Stimulated activated CD4-positive, alpha-beta T cell treated with anti-CD3 and anti-CD28 coated beads, Interleukin-4, amount 100 ng/mL, for 24 hours (primary cell): ENCODE measurements around the gene GLIS1.

Experiments
- DNase-seq: peaks from one replicate; pipeline ENCODE4 v3.0.0-alpha.2; 2020

GLIS1 gene

DNA sequence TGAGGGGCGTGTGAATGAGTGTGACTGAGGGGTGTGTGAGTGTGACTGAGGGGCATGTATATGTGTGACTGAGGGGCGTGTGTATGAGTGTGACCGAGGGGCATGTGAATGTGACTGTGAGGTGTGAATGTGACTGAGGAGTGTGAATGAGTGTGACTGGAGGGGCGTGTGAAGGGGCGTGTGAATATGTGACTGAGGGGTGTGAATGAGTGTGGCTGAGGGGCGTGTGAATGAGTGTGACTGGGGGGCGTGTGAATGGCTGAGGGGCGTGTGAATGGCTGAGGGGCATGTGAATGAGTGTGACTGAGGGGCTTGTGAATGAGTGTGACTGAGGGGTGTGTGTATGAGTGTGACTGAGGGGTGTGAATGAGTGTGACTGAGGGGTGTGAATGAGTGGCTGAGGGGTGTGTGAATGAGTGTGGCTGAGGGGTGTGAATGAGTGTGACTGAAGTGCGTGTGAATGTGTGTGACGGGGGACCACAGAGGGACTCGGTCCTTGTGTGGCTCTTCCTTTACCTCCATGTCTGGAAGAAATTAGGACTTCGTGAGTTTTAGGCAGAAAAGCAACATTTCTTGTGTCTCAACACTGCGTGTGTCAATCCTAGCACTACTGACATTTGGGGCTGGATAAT, 105.8 kb downstream of the GLIS1 start:
- DNase-seq, result no peak

DNA sequence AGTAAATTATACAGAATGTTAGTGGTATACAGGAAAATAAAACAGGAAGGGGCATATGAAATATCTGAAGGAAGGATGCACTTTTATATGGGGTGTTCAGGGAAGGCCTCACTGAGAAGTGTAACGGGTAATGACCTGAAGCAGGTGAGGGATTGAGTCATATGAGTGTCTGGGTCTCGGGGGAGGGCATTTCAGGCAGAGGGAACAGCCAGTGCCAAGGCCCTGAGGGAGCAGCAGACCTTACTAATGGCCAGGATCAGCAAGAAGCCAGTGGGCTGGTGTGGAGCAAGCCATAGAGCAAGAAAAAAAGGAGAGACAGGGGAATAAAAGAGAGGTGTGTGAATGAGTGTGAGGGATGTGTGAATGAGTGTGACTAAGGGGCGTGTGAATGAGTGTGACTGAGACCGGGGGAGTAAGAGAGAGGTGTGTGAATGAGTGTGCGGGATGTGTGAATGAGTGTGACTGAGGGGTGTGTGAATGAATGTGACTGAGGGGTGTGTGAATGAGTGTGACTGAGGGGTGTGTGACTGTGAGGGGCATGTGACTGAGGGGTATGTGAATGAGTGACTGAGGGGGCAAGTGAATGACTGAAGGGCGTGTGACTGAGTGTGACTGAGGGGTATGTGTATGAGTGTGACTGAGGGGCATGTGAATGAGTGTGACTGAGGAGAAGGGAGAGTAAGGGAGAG, 107.2 kb downstream of the GLIS1 start:
- DNase-seq, result no peak

DNA sequence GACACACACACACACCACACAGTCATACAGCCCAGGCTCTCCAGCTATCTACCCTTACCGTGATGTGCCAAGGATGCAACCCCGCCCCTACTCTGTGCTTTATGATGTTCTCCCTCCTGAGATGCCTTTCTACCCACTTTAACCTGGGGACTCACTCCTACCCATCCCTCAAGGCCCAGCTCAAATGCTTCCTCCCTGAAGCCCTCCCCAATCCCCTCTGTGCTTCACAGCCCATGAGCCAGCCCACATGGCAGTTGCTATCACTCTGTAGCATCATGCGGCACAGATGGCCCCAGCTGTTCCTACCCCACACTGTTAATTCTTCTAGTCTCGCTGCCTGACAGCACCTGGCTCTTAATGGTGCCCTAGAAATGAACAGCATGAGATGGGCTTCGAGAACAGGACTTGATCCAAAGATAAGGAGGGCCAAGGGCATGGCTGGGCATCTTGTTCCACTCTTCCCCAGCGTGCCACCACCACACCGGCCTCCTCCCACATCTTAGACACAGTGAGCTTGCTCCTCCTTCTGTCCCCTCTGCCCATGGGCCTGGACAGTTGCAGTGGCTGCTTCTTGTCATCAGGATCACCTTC, 109.8 kb downstream of the GLIS1 start:
- DNase-seq, result no peak

DNA sequence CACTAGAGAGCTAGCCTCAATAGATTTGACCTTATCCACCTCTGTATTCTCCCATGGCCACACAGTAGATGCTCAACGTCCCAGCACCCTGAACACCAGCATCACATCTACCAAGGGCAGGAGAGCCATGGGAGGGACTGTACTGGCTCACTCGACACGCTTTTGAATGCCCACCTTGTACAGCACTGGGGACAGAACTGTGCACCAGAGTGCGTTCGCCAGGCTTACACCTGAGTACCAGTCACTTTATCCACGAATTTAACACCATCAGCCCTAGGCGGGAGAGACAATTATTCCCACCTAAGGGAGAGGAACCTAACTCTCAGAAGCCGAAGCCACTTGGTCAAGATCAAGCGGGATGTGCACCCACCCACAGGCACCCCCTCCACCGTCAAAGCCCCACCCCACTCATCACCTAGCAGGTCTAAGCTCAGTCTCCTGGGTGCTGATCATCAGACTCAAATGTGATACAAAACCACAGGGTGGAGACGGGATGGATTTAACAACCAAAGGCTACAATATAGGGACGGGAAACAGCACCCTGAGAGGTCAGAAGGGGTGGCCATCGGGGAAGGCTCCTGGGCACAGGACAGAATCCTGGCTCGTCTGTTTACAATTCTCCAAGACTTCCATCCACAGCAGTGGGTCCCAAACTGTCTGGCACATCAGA, 110.5 kb downstream of the GLIS1 start:
- DNase-seq, result no peak

DNA sequence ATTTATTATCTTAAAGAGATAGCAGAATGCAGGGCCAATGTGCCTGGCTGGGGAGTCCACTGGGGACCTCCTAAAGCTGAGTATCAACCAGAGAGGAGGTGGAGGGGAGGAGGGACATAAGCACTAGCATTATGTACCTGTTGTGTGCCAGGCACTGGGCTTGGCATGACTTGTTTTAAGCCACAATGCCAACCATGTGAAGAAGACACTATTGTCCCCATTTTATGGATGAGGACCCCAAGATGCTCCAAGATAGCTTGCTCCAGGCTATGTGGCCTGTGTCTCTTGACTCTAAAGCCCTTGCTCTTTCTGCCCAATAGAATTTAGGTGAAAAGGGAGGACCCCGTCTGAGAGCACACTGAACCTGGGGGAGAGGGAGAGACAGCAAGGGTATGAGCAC, 111.3 kb downstream of the GLIS1 start:
- DNase-seq, result no peak

DNA sequence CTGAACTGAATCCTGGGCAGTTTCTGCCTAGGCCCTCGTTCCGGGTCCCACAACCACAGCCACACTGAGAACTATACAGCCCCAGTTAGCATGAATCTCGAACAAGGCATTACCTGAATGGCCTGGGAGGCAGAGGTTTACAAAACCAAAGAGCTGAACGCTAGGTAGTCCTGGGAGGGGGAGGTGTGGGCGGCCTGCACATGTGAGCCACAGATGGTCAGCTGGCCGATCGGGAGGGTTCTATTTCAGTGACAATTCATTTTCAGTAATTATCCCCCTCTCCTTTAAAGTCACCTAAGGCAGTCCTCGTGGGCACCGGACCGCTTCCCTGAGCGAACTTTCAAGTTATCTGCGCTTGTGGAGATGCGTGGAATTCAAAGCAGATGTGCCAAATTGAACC, 111.9 kb downstream of the GLIS1 start:
- DNase-seq, result no peak

DNA sequence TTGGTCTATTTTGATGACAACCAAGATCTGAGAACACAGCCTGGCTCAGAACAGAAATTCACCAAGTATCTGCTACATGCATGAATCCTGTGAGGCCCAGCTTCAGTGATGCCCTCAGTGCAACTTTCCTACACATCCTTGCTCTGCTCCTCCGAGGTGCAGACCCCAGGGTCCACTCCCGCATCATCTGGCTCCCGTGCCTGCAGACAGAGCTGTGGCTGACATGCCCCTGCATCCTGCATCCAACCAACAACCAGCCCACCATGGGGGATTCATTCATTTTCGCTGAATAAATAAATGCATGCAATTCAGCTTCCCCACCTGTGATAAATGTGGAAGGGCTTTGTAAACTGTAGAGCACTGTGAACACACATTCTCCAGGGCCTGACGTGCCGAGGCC, 112.3 kb downstream of the GLIS1 start:
- DNase-seq, result no peak

DNA sequence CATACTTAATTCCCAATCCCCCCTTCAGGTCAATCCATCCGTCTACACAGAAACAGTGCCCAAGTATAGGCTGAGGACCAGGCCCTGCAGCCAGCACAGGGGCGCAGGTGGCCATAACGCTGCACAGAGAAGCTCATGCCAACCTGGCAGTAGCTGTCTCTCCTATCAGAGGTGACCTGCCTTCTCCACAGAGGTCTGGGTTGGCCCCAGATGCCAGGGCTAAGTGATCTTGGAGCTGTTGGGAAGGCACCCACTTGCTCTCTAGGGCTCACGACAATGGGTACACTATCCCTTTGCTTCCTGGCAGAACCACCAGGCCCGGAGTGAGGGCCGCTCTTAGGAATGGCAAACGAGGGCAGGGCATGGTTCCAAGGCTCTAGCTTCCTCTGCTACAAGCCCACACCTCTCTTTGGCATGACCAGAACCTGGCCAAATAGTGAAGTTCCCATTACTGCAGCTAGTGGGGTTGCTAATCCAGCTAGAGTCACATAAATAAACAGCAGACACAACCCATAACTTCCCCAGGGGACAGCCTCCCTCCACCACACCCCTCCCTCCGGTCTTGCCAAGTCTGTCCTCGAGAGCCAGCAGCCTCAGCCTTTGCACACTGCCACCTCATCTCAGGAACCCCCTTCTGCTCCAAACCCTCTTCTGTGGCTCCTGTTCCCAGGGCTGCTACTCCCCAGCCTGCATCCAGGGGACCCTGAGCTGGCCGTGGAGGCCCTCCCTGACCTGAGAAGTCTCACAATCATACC, 113.0 kb downstream of the GLIS1 start:
- no peak for DNase-seq

DNA sequence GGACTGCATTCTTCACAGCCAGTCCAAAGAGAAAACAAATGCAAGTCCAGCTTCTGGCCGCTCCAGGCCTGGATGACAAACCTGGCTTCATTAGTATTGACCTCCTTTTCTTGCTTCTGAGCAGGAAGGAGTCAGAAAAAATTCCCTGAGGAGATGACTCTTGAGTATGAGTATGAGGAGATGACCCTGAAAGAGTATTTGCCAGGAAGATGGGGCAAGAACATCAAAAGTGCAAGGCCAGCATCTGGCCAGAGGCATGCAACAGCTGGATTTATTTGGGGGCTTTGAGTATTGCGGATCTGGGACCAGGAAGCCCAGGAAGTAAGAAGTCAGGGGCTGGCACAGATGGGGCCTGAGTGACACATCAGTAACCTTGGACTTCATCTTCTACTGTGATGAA, 113.9 kb downstream of the GLIS1 start:
- no peak for DNase-seq

DNA sequence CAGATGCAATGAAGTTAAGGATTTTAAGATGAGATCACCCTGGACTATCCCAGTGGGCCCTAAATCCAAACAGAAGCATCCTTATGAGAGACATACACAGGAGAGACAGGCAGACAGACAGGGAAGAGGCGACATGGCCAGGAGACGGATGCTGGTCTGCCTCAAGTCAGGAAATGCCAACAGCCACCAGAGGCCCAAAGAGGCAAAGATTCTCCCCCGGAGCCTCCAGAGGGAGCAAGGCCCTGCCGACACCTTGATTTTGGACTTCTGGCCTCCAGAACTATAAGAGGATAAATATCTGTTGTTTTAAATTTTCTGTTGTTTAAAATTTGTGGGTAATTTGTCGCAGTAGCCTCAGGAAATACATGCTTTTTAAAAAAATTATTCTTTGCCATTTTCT, 116.4 kb downstream of the GLIS1 start:
- no peak for DNase-seq

DNA sequence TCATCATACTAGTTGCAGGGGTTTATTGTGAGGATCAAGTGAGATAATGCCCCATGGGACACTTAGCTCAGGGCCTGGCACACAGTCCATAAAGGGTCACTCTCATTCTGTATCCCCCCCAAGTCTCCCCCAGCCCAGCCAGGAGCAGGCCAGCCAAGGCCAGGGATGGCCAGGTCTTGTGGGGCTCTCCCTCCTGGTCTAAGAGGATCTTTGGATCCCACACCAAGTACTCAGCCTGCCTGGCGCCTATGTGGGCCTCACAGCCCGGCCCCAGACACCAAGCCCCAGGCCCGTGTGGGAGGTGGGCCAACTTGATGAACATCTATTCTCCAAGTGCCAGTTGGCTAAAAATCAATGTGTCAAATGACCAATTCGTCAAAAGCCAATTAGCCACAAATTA, 117.8 kb downstream of the GLIS1 start:
- DNase-seq, result no peak

DNA sequence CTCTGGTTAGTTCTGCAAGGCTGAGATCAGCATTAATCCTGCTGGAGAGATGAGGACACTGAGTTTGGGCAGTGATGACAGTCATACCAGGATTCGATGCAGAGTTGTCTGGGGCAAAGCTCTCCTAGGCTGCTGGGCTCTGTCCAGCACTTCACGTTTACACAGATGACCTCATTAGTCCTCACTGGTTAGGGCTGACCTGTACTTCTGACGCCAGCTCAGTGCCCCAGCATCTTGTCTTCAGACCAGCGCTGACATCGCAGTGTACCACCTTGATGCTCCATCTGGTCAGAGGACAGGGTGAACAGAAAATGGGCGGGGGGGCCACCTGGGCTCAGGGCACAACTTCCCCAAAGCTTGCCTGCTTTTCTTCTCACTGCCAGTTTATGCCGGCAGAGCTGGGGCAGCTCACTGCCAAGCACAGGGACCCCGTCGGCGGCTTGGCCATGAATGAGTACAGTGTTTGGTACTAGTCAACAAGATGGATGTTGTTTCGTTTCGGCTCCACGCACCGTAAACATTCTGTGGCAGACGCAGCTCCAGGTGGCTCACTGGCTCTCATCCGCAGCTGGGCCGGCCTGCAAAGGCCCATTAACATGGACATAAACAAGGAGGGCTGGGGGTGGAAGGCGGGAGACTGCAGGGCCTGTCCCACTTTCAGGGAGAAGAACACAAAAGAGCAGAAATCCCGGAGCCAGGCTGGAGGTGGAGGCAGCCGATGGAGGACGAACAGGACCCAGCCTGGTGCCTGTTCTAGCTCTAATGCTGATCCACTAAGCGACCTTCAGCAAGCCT, 118.7 kb downstream of the GLIS1 start:
- no peak for DNase-seq

DNA sequence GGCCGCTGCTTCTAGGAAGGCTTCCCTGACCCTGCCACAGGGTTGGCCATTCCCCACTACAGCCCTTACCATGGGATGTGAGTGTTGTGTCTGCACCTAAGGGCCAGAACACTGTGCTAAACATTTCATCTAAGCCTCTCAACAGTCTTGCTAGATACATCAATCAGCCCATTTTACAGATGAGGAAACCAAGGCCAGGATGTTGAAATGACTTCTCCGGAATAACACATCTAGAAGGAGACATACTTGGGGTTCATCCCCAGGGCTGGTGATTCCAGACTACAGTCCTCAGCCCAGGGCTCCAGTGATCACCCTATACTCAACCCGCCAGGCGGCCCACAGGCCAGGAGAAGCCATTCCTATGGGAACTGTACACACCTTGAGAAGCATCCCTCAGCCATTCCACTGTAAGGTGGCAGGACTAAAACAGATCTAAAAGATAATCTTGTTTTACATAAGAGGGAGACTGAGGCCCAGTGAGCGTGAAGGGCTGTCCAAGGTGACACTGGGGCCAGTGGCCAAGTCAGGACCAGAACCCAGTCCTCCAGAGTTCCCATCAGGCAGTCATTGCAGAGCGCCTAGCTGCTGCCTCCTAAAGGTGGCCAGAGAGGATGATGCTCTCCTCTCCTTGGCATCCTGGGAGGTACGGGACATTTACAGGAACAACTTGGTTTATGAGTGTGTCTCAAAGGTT, 119.5 kb downstream of the GLIS1 start:
- DNase-seq, result no peak

DNA sequence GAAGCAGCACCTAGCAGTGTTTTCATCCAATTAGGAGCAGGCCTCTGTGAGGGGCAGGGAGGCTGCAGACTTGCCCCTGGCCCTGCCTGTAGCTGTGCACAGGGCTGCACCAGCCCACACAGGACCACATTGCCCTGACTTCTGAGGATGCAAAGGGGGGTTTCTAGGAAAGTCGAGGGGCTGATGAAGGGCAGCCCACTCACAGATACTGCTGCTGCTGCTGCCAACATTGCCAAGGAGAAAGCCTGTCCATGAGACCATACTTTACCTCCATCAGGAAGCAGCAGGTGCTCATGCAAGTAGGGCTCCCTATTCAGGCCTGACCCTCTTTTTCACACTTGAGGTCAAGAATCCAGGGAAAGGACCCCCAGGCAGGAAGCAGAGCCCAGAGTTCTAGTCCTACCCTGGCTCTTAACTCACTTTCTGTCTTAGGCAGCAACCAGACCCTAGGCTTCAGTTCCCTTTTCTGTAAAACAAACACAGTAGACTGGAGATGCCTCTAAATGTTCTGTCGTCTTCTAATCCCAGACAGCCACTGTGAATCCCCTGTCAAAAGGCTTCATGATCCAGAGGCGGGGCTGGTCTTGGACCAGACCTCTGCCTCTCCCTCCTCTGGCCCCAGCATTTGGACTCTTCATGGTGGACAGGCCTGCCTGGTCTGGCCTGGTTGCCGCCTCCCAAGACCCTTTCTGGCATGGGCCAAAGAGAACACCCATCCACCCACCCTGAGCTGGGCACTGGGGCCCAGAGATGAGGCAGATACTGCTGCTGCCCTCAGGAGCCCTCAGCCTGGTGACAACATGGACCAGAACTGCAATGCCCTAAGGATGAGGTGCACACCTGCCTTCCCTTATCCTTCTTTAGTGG, 120.2 kb downstream of the GLIS1 start:
- DNase-seq, result no peak

DNA sequence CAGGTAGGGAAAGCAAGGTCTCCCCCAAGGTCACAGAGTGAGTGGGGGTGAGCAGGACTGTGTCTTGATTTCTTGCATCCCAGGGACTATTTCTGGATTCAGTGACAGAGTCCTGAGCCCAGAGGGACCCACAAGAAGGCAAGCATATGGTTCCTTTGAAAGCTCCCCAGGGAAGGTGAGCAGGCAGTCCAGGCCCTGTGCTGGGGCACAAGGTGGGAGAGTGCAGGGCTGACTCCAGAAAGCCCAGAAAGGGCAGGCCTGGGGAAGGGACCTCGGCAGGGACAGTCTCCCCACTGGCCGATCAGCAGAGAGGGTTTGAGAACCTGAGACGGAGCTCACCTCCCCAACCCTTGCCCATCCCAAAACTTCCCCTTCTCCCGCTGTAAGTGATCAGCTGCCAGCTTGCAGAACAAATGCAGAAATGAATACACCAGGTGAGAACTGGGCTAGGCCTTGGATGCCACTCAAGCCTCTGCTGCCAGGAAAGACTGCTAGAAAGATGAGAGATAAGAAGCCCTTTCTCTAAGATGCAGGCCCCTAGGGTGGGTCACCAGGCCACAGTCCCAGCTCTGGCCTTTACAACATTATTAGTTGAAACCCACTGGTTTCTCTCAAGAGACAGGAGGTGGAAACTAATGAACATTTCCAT, 121.0 kb downstream of the GLIS1 start:
- no peak for DNase-seq

DNA sequence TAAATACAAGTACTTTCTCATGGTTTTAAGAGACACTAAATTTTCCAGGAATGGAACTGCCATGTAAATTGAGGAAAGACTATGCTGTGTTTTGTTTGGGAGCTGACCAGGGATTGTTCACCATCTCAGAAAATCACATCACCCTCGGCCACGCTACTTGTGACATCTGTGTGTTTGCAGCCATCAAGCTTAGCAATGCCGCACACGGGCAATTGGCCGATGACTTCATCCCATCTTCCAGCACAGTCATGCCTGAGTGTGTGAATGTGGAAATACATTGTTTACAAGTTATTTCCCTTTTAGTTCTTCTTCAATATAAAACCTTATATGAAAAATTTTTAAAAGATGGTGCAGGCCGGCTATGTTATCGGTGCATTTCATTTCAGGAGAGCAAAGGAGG, 121.6 kb downstream of the GLIS1 start:
- DNase-seq, result no peak

DNA sequence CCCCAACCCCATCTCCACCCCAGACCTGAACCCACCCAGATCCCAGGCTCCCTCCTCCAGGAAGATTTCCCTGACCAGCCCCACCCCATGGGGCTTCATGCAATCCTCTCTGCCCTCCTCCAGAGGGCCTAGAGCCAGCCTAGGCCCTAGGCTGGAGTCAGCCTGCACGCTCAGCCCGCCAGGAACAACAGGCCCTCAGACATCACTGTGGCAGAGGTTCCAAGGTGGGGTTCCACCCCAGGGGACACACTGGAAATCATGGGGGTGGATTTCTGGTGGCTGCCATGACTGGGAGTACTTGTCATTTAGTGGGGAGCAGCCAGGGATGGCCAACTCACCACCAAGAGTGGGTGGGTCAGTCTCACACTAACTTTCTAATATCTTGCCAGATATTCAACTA, 122.0 kb downstream of the GLIS1 start:
- no peak for DNase-seq

DNA sequence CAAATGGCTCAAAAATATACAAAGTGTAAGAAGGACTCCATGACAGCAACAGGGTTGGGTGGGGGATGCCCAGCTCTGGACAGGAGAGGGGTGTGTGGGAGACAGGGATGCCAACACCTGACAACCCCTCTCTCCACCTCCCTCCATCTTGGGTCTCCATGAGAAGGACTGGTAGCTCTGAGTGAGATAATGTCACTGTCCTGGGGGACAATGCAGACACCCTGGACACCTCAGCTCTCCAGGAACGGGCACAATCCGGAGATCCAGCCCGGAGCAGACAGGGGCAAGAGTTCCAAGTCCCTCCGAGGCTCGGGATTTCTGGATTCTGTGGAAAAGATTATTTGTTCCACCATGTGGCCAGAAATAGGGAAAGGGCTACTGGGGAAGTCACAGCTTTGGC, 122.5 kb downstream of the GLIS1 start:
- DNase-seq, result no peak

DNA sequence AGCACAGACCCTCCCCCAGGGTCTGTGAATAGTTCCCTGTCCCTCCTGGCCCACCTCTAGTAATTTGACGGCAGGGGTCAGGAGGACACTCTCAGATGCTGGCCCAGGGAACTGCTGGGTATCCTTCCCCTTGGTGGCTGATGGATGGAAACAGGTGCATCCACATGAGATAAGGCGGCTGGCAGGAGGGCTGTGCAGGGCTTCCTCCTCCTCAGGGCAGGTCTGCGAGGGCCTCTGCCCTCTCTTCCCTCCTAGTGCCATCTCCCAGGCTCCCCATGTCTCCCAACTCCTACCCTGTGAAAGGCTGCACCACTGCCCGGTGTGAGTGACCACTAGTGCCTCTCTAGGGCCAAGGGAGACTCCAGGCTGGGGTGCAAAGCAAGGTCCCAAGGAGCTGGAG, 123.9 kb downstream of the GLIS1 start:
- DNase-seq, result no peak
